NCI-H146 treated with DMSO at 0.1 percent for 48 hours (cell line): Measurements from ENCODE around the gene DEFB131B.
"Not testable (repeated sequence)": the region's sequence is repeated elsewhere in the genome, so short reads cannot be mapped to it uniquely, and the experiment has no call there.

Experiments
- DNase-seq: peaks from one replicate; lab custom pipeline; 2025; ENCODE audit not compliant: unreplicated experiment; lab: John Stamatoyannopoulos, UW

DEFB131B gene

GRCh38 chr11:71911321-71911985 lies 33.2 kb downstream of the DEFB131B start:
- DNase-seq: not testable (repeated sequence)

- not testable (repeated sequence) for DNase-seq
Observed at GRCh38 chr11:71911986-71912340, 33.7 kb downstream of the DEFB131B start.

GRCh38 chr11:71913756-71914526 lies 35.7 kb downstream of the DEFB131B start:
- no peak for DNase-seq

GRCh38 chr11:71914617-71915189 lies 36.5 kb downstream of the DEFB131B start:
- DNase-seq: no peak

- DNase-seq: no peak
Observed at GRCh38 chr11:71917646-71918140, 39.4 kb downstream of the DEFB131B start.

- peak; percentile 89 for DNase-seq
Observed at GRCh38 chr11:71927820-71928736, 49.8 kb downstream of the DEFB131B start, which contains the start of gene XNDC1N. Gene XNDC1N, minus strand, starts transcription at chr11:71928594. Its CDS starts 5,241 bp downstream, at chr11:71923353.

GRCh38 chr11:71928737-71929443 lies 50.6 kb downstream of the DEFB131B start, which contains the start of gene RNF121:
Gene RNF121, plus strand, starts transcription at chr11:71929046. Its CDS starts 16 bp downstream, at chr11:71929062.
- peak; percentile 93 for DNase-seq

GRCh38 chr11:71929491-71929890 lies 51.2 kb downstream of the DEFB131B start:
- no peak for DNase-seq

- no peak for DNase-seq
Observed at GRCh38 chr11:71930556-71931244, 52.4 kb downstream of the DEFB131B start.

GRCh38 chr11:71931245-71931602 lies 53.0 kb downstream of the DEFB131B start:
- DNase-seq: no peak

GRCh38 chr11:71933141-71933933 lies 55.1 kb downstream of the DEFB131B start:
- DNase-seq: no peak
